K562 (cell line): ENCODE measurements around the gene ACCSL. TPM values are rescaled to one million over a fixed set of nuclear protein-coding genes. Genes with fewer than 3 reads are reported as not detected.

Source experiments
- CBX5 ChIP-seq: IDR thresholded peaks from 2 replicates; pipeline ENCODE4 v1.6.1; 2014; ENCODE audit warnings: low read depth, borderline replicate concordance
- EP400 ChIP-seq: fragments of 450-650 bp; IDR thresholded peaks from 2 replicates; pipeline ENCODE4 v1.6.1; 2017; ENCODE audit warnings: antibody characterized with exemption, mild to moderate bottlenecking, moderate library complexity
- FOXM1 ChIP-seq, 2 experiments: fragments of 450-650 bp in 1 of 2; sonication (generic) in 1 of 2; formaldehyde crosslinking in 1 of 2; IDR thresholded peaks; 2 replicates each; pipeline versions ENCODE4 v1.6.1 to v1.9.0; 2017 to 2022; ENCODE audit warnings: low read depth in 2 of 2, mild to moderate bottlenecking in 2 of 2, missing genetic modification reagents in 1 of 2, moderate library complexity in 1 of 2
- GABPA ChIP-seq: fragments of 200-800 bp; sonication (Bioruptor generic); conservative IDR thresholded peaks from 2 replicates; pipeline ENCODE4 v1.6.1; 2016; ENCODE audit warnings: low read depth, missing genetic modification characterization, missing compliant biosample characterization
- JUN ChIP-seq, 2 experiments: sonication (generic) in 1 of 2; formaldehyde crosslinking in 1 of 2; IDR thresholded peaks; 2 replicates each; pipeline versions ENCODE4 v1.6.1 to v1.8.0; 2012 to 2022; ENCODE audit warnings: borderline replicate concordance in 2 of 2, mild to moderate bottlenecking in 2 of 2, improper control_type of control experiment in 1 of 2, low read depth in 1 of 2, low read length in 1 of 2, missing genetic modification reagents in 1 of 2
- LCOR ChIP-seq: sonication (generic); formaldehyde crosslinking; IDR thresholded peaks from 2 replicates; pipeline ENCODE4 v1.8.0; 2022; ENCODE audit warnings: mild to moderate bottlenecking, missing genetic modification reagents
- LEF1 ChIP-seq: fragments of 450-650 bp; IDR thresholded peaks from 2 replicates; pipeline ENCODE4 v1.6.1; 2016; ENCODE audit warnings: mild to moderate bottlenecking
- MNT ChIP-seq, 2 experiments: fragments of 450-650 bp; conservative IDR thresholded peaks; 2 replicates each; pipeline ENCODE4 v1.6.1; 2017; ENCODE audit warnings: mild to moderate bottlenecking in 2 of 2, moderate library complexity in 2 of 2
- MTA1 ChIP-seq: fragments of 450-650 bp; IDR thresholded peaks from 2 replicates; pipeline ENCODE4 v1.6.1; 2017; ENCODE audit warnings: borderline replicate concordance
- NFATC3 ChIP-seq: fragments of 450-650 bp; IDR thresholded peaks from 2 replicates; pipeline ENCODE4 v1.6.1; 2017; ENCODE audit warnings: mild to moderate bottlenecking
- RBM15 ChIP-seq: fragments of 200-400 bp; formaldehyde crosslinking; IDR thresholded peaks from 2 replicates; pipeline ENCODE4 v1.6.1; 2018; ENCODE audit warnings: mild to moderate bottlenecking, low read length, moderate library complexity; ENCODE audit not compliant: insufficient read depth
- SREBF1 ChIP-seq: fragments of 150-350 bp; IDR thresholded peaks from 2 replicates; pipeline ENCODE4 v1.6.1; 2014; ENCODE audit warnings: antibody characterized with exemption, low read depth, low read length, borderline replicate concordance
- TEAD2 ChIP-seq: fragments of 450-650 bp; IDR thresholded peaks from 2 replicates; pipeline ENCODE4 v1.6.1; 2016; ENCODE audit warnings: missing genetic modification characterization, control low read depth, missing compliant biosample characterization
- TGIF2 ChIP-seq: sonication (generic); formaldehyde crosslinking; IDR thresholded peaks from 2 replicates; pipeline ENCODE4 v1.8.1; 2022; ENCODE audit warnings: mild to moderate bottlenecking, missing genetic modification reagents, moderate library complexity
- YBX1 ChIP-seq: fragments of 450-650 bp; IDR thresholded peaks from 2 replicates; pipeline ENCODE4 v1.7.1; 2016; ENCODE audit warnings: mild to moderate bottlenecking
- ZNF699 ChIP-seq: fragments of 250-450 bp; sonication (Bioruptor Pico); IDR thresholded peaks from 2 replicates; pipeline ENCODE4 v1.8.0; 2021; ENCODE audit warnings: mild to moderate bottlenecking, moderate library complexity; ENCODE audit not compliant: insufficient replicate concordance
- ZNF766 ChIP-seq: fragments of 200-800 bp; sonication (Bioruptor generic); conservative IDR thresholded peaks from 2 replicates; pipeline ENCODE4 v1.6.1; 2016; ENCODE audit warnings: missing genetic modification characterization, missing compliant biosample characterization
- ZSCAN29 ChIP-seq: fragments of 450-650 bp; IDR thresholded peaks from 2 replicates; pipeline ENCODE4 v1.6.1; 2017
- polyA plus RNA-seq, 8 experiments: library from polyadenylated mRNA; depleted of rRNA in 4 of 8; stranded (reverse) in 5 of 8; unstranded in 3 of 8; fragments of >200 nt; fragmentation: Nextera tagmentation in 2 of 8; fragmentation: Illumina TruSeq in 1 of 8; extraction: Ambion mirVana in 2 of 8; extraction: Trizol in 1 of 8; gene quantifications; 2 replicates each; pipeline versions ENCODE4 v1.2.1 to v1.2.3, GENCODE V29; 2011 to 2014; ENCODE audit warnings: inconsistent platforms in 1 of 8, missing spikeins in 1 of 8
- total RNA-seq, 7 experiments: library from RNA; depleted of rRNA in 6 of 7; stranded (reverse); fragments of >200 nt in 6 of 7; fragmentation: Illumina TruSeq in 2 of 7; extraction: Trizol in 2 of 7; gene quantifications; 2 replicates each; pipeline versions ENCODE4 v1.2.1 to v1.2.3, GENCODE V29; 2011 to 2021; ENCODE audit warnings: low replicate concordance in 1 of 7
- TF ChIP-seq, protein P1 (sequence below): fragments of 450-650 bp; formaldehyde crosslinking; IDR thresholded peaks from 2 replicates; pipeline ENCODE4 v1.4.0; 2022; ENCODE audit warnings: mild to moderate bottlenecking, moderate library complexity
- TF ChIP-seq, protein P2 (sequence below): fragments of 250-450 bp; sonication (Bioruptor Pico); IDR thresholded peaks from 2 replicates; pipeline ENCODE4 v1.5.0; 2021

The ACCSL gene
- total and polyA plus RNA-seq, 9 of the 15 experiments (the other 6 are each of a cell fraction or from before 2014, with no cell fraction given) = not detected

- TF ChIP-seq CBX5 (no peak), ZNF699 (no peak), TGIF2 (no peak), LEF1 (no peak), MTA1 (no peak), EP400 (no peak), ZNF766 (CRISPR knock-in tag) (no peak), SREBF1 (no peak), FOXM1 (IDR thresholded peaks at IDR 0.05; ENCODE audit: low read depth) (no peak), FOXM1 (CRISPR knock-in tag; IDR thresholded peaks at IDR 0.05; ENCODE audit: low read depth) (no peak), NFATC3 (no peak), TEAD2 (tag) (no peak), MNT (conservative IDR thresholded peaks at IDR 0.05) (no peak), YBX1 (no peak), ZSCAN29 (no peak), GABPA (tag) (no peak), RBM15 (no peak), LCOR (no peak), JUN (IDR thresholded peaks at IDR 0.05; ENCODE audit: borderline replicate concordance, low read depth, low read length) (peak; percentile 18; the same call in 1 of the 2 replicates), JUN (CRISPR knock-in tag; IDR thresholded peaks at IDR 0.05; ENCODE audit: borderline replicate concordance) (no peak)
- TF ChIP-seq, protein P1, sequence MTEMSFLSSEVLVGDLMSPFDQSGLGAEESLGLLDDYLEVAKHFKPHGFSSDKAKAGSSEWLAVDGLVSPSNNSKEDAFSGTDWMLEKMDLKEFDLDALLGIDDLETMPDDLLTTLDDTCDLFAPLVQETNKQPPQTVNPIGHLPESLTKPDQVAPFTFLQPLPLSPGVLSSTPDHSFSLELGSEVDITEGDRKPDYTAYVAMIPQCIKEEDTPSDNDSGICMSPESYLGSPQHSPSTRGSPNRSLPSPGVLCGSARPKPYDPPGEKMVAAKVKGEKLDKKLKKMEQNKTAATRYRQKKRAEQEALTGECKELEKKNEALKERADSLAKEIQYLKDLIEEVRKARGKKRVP (CRISPR knock-in tag) = no peak
- TF ChIP-seq, protein P2, sequence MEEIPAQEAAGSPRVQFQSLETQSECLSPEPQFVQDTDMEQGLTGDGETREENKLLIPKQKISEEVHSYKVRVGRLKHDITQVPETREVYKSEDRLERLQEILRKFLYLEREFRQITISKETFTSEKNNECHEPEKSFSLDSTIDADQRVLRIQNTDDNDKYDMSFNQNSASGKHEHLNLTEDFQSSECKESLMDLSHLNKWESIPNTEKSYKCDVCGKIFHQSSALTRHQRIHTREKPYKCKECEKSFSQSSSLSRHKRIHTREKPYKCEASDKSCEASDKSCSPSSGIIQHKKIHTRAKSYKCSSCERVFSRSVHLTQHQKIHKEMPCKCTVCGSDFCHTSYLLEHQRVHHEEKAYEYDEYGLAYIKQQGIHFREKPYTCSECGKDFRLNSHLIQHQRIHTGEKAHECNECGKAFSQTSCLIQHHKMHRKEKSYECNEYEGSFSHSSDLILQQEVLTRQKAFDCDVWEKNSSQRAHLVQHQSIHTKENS = no peak
These were observed 19.0 kb downstream of the ACCSL start (continued) for GRCh38 chr11:44066732-44067141.
